K562 (cell line): ENCODE data around the gene UBQLNL. TPM values are rescaled to one million over a fixed set of nuclear protein-coding genes. Genes with fewer than 3 reads are reported as not detected.

Source experiments
- C11orf30 ChIP-seq: fragments of 450-650 bp; IDR thresholded peaks from 2 replicates; pipeline ENCODE4 v1.6.1; 2016; ENCODE audit warnings: low read depth, mild to moderate bottlenecking
- CCAR2 ChIP-seq: fragments of 200-400 bp; formaldehyde crosslinking; IDR thresholded peaks from 2 replicates; pipeline ENCODE4 v1.6.1; 2017; ENCODE audit warnings: mild to moderate bottlenecking, low read depth, low read length
- CHD2 ChIP-seq: IDR thresholded peaks from 2 replicates; pipeline ENCODE4 v1.6.1; 2011; ENCODE audit warnings: low read depth, low read length
- CXXC5 ChIP-seq: fragments of 250-450 bp; sonication (Bioruptor Pico); IDR thresholded peaks from 2 replicates; pipeline ENCODE4 v1.8.0; 2022; ENCODE audit warnings: inconsistent platforms, mild to moderate bottlenecking, moderate library complexity
- EP300 ChIP-seq: IDR thresholded peaks from 2 replicates; pipeline ENCODE4 v1.6.1; 2012; ENCODE audit warnings: low read length, improper control_type of control experiment
- FUS ChIP-seq: fragments of 200-400 bp; formaldehyde crosslinking; optimal IDR thresholded peaks from 2 replicates; pipeline ENCODE3; 2017; ENCODE audit warnings: low read depth, low read length
- JUN ChIP-seq, 2 experiments: sonication (generic) in 1 of 2; formaldehyde crosslinking in 1 of 2; IDR thresholded peaks; 2 replicates each; pipeline versions ENCODE4 v1.6.1 to v1.8.0; 2012 to 2022; ENCODE audit warnings: borderline replicate concordance in 2 of 2, mild to moderate bottlenecking in 2 of 2, improper control_type of control experiment in 1 of 2, low read depth in 1 of 2, low read length in 1 of 2, missing genetic modification reagents in 1 of 2
- NCOA1 ChIP-seq: fragments of 450-650 bp; IDR thresholded peaks from 2 replicates; pipeline ENCODE4 v1.6.1; 2016; ENCODE audit warnings: low read depth
- NFE2 ChIP-seq: IDR thresholded peaks from 2 replicates; pipeline ENCODE4 v1.6.1; 2014; ENCODE audit warnings: antibody characterized with exemption, low read depth
- NR2C1 ChIP-seq, 2 experiments: fragments of 450-650 bp; IDR thresholded peaks; 2 replicates each; pipeline ENCODE4 v1.6.1; 2017; ENCODE audit warnings: mild to moderate bottlenecking in 2 of 2, antibody characterized with exemption in 1 of 2, inconsistent platforms in 1 of 2, missing compliant biosample characterization in 1 of 2, missing genetic modification characterization in 1 of 2
- NR4A1 ChIP-seq, 2 experiments: fragments of 250-450 bp in 1 of 2; fragments of 450-650 bp in 1 of 2; sonication (Bioruptor Pico) in 1 of 2; IDR thresholded peaks; 2 replicates each; pipeline versions ENCODE4 v1.4.0 to v1.6.1; 2016 to 2020; ENCODE audit warnings: mild to moderate bottlenecking in 2 of 2, missing compliant biosample characterization in 1 of 2, missing genetic modification characterization in 1 of 2, moderate library complexity in 1 of 2
- STAT5B ChIP-seq: fragments of 250-450 bp; sonication (Bioruptor Pico); IDR thresholded peaks from 2 replicates; pipeline ENCODE4 v1.8.0; 2021; ENCODE audit warnings: mild to moderate bottlenecking, inconsistent platforms
- TEAD1 ChIP-seq, 2 experiments: fragments of 450-650 bp in 1 of 2; sonication (generic) in 1 of 2; formaldehyde crosslinking; IDR thresholded peaks; 2 replicates each; pipeline versions ENCODE4 v1.4.0 to v1.8.0; 2020 to 2022; ENCODE audit warnings: mild to moderate bottlenecking in 2 of 2, missing genetic modification reagents in 1 of 2
- ZC3H8 ChIP-seq: fragments of 450-650 bp; IDR thresholded peaks from 2 replicates; pipeline ENCODE4 v1.6.1; 2017
- ZNF263 ChIP-seq: sonication (generic); formaldehyde crosslinking; IDR thresholded peaks from 2 replicates; pipeline ENCODE4 v1.8.0; 2022; ENCODE audit warnings: mild to moderate bottlenecking, missing genetic modification reagents, borderline replicate concordance
- polyA plus RNA-seq, 8 experiments: library from polyadenylated mRNA; depleted of rRNA in 4 of 8; stranded (reverse) in 5 of 8; unstranded in 3 of 8; fragments of >200 nt; fragmentation: Nextera tagmentation in 2 of 8; fragmentation: Illumina TruSeq in 1 of 8; extraction: Ambion mirVana in 2 of 8; extraction: Trizol in 1 of 8; gene quantifications; 2 replicates each; pipeline versions ENCODE4 v1.2.1 to v1.2.3, GENCODE V29; 2011 to 2014; ENCODE audit warnings: inconsistent platforms in 1 of 8, missing spikeins in 1 of 8
- total RNA-seq, 7 experiments: library from RNA; depleted of rRNA in 6 of 7; stranded (reverse); fragments of >200 nt in 6 of 7; fragmentation: Illumina TruSeq in 2 of 7; extraction: Trizol in 2 of 7; gene quantifications; 2 replicates each; pipeline versions ENCODE4 v1.2.1 to v1.2.3, GENCODE V29; 2011 to 2021; ENCODE audit warnings: low replicate concordance in 1 of 7
- TF ChIP-seq, protein P1 (sequence below): fragments of 200-600 bp; sonication (generic); IDR thresholded peaks from one replicate; pipeline ENCODE4 v1.6.1; 2012; ENCODE audit warnings: mild to moderate bottlenecking, low read depth, low read length, inconsistent platforms

UBQLNL gene
- total and polyA plus RNA-seq, 9 of the 15 experiments (the other 6 are each of a cell fraction or from before 2014, with no cell fraction given) = 0.07 to 0.27 (median 0.14) TPM

DNA sequence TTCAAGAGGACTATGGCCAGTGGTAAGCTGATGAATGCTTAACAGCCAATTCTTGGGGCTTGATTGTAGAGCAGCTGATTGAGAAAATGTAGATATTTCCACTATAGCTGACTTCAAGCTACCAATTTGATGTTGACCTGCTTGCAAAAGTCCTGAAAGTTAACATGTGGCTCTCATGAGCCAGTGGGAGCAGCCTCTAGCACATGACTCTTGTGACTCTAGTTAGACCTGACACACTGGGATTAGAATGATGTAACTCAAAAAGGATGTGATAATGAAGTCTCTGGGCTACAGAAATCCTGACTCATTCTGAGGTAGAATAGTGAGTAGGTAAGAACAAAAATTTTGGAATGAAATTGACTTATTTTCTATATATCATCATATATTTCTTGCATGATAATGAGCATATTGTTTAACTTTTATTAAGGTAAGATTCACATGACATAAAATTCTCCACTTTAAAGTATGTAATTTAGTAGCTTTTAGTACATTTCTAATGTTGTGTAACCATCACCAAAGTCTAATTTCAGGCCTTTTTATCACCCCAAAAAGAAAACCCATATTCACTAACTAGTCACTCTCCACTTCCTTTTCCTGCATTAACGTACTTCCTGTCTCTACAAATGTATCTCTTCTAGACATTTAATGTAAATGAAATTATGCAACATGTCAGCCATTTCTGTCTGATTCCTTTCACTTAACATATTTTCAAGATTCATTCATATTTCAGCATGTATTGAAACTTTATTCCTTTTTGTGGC is 47.9 kb upstream of the UBQLNL start (continued):
- peak; percentile 37; the same call in 1 of the 2 replicates for TF ChIP-seq NFE2
- TF ChIP-seq CCAR2 = no peak
- TF ChIP-seq CXXC5 (CRISPR knock-in tag) = peak; percentile 50
- no peak for TF ChIP-seq NR2C1 (IDR thresholded peaks at IDR 0.05)
- TF ChIP-seq NR2C1 (tag; IDR thresholded peaks at IDR 0.05) = no peak; the same call in 1 of the 2 replicates
- TF ChIP-seq ZNF263 = no peak
- TF ChIP-seq NR4A1 (CRISPR knock-in tag; IDR thresholded peaks at IDR 0.05) = no peak
- TF ChIP-seq NR4A1 (tag; IDR thresholded peaks at IDR 0.05) = no peak
- peak; percentile 24; the same call in 1 of the 2 replicates for TF ChIP-seq JUN (IDR thresholded peaks at IDR 0.05; ENCODE audit: borderline replicate concordance, low read depth, low read length)
- TF ChIP-seq JUN (CRISPR knock-in tag; IDR thresholded peaks at IDR 0.05; ENCODE audit: borderline replicate concordance) = no peak
- no peak for TF ChIP-seq FUS
- no peak for TF ChIP-seq ZC3H8
- TF ChIP-seq C11orf30 = peak; percentile 59; the same call in 1 of the 2 replicates
- no peak for TF ChIP-seq STAT5B (CRISPR knock-in tag)
- TF ChIP-seq CHD2 = no peak
- TF ChIP-seq, protein P1, sequence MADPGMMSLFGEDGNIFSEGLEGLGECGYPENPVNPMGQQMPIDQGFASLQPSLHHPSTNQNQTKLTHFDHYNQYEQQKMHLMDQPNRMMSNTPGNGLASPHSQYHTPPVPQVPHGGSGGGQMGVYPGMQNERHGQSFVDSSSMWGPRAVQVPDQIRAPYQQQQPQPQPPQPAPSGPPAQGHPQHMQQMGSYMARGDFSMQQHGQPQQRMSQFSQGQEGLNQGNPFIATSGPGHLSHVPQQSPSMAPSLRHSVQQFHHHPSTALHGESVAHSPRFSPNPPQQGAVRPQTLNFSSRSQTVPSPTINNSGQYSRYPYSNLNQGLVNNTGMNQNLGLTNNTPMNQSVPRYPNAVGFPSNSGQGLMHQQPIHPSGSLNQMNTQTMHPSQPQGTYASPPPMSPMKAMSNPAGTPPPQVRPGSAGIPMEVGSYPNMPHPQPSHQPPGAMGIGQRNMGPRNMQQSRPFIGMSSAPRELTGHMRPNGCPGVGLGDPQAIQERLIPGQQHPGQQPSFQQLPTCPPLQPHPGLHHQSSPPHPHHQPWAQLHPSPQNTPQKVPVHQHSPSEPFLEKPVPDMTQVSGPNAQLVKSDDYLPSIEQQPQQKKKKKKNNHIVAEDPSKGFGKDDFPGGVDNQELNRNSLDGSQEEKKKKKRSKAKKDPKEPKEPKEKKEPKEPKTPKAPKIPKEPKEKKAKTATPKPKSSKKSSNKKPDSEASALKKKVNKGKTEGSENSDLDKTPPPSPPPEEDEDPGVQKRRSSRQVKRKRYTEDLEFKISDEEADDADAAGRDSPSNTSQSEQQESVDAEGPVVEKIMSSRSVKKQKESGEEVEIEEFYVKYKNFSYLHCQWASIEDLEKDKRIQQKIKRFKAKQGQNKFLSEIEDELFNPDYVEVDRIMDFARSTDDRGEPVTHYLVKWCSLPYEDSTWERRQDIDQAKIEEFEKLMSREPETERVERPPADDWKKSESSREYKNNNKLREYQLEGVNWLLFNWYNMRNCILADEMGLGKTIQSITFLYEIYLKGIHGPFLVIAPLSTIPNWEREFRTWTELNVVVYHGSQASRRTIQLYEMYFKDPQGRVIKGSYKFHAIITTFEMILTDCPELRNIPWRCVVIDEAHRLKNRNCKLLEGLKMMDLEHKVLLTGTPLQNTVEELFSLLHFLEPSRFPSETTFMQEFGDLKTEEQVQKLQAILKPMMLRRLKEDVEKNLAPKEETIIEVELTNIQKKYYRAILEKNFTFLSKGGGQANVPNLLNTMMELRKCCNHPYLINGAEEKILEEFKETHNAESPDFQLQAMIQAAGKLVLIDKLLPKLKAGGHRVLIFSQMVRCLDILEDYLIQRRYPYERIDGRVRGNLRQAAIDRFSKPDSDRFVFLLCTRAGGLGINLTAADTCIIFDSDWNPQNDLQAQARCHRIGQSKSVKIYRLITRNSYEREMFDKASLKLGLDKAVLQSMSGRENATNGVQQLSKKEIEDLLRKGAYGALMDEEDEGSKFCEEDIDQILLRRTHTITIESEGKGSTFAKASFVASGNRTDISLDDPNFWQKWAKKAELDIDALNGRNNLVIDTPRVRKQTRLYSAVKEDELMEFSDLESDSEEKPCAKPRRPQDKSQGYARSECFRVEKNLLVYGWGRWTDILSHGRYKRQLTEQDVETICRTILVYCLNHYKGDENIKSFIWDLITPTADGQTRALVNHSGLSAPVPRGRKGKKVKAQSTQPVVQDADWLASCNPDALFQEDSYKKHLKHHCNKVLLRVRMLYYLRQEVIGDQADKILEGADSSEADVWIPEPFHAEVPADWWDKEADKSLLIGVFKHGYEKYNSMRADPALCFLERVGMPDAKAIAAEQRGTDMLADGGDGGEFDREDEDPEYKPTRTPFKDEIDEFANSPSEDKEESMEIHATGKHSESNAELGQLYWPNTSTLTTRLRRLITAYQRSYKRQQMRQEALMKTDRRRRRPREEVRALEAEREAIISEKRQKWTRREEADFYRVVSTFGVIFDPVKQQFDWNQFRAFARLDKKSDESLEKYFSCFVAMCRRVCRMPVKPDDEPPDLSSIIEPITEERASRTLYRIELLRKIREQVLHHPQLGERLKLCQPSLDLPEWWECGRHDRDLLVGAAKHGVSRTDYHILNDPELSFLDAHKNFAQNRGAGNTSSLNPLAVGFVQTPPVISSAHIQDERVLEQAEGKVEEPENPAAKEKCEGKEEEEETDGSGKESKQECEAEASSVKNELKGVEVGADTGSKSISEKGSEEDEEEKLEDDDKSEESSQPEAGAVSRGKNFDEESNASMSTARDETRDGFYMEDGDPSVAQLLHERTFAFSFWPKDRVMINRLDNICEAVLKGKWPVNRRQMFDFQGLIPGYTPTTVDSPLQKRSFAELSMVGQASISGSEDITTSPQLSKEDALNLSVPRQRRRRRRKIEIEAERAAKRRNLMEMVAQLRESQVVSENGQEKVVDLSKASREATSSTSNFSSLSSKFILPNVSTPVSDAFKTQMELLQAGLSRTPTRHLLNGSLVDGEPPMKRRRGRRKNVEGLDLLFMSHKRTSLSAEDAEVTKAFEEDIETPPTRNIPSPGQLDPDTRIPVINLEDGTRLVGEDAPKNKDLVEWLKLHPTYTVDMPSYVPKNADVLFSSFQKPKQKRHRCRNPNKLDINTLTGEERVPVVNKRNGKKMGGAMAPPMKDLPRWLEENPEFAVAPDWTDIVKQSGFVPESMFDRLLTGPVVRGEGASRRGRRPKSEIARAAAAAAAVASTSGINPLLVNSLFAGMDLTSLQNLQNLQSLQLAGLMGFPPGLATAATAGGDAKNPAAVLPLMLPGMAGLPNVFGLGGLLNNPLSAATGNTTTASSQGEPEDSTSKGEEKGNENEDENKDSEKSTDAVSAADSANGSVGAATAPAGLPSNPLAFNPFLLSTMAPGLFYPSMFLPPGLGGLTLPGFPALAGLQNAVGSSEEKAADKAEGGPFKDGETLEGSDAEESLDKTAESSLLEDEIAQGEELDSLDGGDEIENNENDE = no peak
- no peak for TF ChIP-seq NCOA1
- TF ChIP-seq EP300 = no peak
- TF ChIP-seq TEAD1 (CRISPR knock-in tag; IDR thresholded peaks at IDR 0.05) = no peak
